ENCODE results near the gene DSTYK.
"Not testable (repeated sequence)": the region's sequence is repeated elsewhere in the genome, so short reads cannot be mapped to it uniquely, and the experiment has no call there.

DSTYK gene

DNA sequence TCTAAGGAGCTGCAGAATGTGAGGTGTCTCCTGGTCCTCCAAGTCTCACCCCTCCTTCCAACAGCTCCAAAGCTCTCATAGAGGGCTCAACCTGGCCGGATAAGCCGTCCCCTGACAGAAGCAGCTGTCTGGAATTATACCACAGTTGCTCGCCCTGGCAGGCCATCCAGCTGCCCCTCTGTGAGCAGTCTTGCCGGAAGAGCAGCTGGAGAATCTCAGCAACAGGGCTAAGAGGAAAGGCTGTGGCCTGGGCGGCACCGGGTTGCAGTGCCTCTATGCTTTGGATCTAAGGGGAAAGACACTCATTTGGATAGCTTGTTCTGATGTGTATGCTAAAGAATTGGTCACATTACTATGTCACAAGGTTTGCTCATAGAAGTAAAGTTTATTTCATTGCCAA, 28.6 kb upstream of the DSTYK start:
- DNase-seq, result peak; percentile 38

DNA sequence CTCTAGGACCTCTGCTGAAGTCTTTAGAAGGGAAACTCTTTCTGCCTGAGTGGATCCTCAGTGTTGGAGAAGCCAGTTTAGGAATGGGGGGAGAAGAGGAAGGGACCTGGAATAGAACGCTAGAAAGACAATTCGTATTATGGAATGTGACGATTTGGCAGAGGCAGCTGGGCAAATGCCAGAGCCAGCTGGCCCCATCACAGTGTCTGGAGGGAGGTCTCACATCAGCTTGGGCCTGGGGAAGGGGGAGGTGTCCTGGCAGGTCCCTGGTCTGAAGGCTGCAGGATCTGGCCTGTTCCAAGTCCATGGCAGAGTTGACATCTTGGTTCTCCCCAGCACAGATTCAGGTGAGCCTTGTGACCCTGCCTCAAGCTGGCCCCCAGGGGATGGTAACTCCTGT, 27.6 kb upstream of the DSTYK start:
- peak; percentile 37 for DNase-seq

DNA sequence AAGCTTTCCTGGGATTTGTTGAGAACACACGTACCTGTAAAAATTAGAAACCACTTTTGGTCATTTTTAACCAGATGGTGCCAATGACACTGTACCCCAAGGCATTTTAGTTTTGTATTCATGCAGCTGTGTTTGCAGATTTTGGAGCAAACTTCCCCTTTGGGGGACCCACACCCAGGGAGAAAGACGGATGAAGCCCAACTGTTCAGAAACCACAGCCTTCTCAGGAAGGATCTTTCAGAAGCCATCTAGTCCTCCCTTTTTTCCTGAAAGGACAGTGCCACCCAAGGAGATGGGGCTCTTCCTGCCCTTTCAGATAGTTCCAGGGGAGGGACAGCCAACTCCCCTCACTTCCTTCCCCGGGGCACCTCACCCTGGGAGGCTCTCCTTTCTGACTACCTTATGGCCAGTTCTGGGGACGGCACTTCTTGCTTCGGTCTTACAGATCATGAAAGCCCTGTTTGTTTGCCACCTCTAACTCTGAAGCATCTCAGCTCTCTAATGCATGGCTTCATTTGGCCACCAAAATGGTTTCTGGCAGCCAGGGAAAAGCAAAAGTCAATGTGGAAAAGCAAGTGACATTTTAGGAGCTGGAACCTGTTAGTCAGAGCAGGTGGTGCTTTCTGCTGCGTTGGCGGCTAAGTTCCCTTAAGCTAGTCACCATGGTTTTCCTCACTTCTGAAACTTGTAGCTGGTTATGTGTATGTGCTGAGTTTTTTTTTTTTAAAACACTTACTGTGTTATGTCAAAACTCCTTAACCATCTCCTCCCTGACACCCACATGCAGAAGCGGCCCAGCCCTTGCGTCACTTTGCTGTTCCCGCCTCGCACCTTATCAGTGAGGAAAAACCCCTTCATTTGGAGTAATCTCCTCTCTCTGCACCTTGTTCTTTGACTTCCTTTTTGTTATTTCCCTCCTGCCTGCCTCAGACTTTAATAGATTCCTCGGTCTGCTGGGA, 26.3 kb upstream of the DSTYK start:
- DNase-seq, result peak; percentile 63

DNA sequence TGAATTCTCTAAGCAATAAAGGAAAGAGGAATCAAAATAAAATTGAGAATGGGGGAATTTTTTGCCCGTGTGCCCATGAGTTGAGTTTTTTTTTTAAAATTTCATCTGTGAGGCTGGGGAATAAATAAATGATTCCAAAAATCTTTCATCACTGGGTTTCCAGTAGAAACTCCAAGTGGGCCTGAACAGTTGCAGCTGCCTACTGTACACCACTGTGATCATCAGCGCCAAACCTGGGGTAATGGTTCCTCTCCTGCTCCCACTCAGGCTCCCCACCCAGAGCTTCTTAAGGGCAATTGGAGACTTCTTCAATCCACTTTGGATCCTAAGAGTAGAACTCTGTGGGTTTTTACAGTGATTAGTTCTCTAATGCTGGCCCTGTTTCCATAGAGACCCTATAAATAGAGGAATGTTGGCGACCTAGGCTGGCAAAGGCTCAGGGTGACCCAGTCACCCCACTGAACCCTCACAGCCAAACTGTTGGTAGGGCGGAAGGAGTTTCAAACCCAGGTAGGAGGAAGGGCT, 25.5 kb upstream of the DSTYK start:
- no peak for DNase-seq

DNA sequence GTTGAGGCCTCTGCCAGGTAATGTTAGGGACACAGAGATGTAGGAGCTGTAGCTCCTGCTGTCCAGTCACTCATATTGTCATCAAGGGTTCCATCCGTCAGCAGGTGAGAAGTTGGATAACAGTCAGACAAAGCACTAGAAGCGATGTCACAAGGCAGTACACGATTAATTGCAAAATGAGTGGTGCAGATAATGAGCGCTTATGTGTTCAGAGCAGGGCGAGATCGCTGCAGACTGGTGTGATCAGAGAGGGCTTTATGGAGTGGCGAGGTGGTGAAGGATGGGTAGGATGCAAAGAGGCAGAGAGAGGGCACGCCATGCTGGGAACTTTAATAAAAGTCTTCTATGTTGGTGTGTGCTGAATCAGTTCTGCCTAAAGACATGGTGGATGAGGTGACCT, 25.0 kb upstream of the DSTYK start:
- no peak for DNase-seq

DNA sequence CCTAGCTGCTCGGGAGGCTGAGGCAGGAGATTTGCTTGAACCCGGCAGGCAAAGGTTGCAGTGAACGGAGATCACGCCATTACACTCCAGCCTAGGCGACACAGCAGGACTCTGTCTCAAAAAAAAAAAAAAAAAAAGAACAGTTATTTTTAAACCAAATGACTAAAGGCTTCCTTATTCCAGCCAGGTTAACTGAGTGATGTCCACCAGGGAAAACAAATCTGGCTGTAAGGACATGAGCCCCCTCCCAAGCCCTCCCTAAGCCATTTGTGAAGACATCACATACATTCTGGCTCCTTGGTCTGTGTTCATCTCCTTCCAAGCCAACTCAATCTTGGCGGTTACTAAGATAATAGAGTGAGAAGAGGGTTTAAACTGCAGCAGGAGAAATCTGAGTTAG, 24.4 kb upstream of the DSTYK start:
- DNase-seq, result no peak

DNA sequence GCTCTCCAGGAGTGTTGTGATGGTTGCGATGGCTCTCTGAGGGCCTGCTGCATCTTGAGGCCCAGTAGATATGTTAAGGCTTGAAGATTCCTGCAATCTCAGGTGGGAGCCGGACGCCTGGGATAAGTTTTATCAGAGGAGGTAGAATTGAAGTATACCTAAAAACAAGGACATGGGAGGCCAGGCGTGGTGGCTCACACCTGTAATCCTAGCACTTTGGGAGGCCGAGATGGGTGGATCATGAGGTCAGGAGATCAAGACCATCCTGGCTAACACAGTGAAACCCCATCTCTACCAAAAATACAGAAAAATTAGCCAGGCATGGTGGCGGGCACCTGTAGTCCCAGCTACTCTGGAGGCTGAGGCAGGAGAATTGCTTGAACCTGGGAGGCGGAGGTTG, 22.5 kb upstream of the DSTYK start:
- not testable (repeated sequence) for DNase-seq

DNA sequence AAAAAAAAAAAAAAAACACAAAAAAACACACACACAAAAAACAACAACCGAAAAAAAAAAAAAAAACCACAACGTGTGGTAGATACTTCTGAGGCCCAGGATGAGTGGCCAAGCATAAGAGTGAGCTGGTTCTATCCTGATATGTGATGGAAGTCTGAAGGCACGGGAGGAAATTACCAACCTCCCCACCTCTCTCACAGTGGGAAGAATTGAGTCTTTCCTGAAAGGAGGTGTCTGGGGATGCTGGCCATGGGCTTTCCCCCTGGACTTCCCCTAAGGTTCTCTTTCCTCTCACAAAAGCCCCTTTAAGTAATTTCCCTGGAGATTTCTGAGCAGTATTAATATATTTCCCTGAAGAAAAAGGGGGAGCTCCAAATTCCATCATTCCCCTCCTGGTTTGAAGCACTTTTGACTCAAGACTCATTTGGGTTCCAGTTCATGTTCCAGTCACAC, 21.5 kb upstream of the DSTYK start:
- no peak for DNase-seq

DNA sequence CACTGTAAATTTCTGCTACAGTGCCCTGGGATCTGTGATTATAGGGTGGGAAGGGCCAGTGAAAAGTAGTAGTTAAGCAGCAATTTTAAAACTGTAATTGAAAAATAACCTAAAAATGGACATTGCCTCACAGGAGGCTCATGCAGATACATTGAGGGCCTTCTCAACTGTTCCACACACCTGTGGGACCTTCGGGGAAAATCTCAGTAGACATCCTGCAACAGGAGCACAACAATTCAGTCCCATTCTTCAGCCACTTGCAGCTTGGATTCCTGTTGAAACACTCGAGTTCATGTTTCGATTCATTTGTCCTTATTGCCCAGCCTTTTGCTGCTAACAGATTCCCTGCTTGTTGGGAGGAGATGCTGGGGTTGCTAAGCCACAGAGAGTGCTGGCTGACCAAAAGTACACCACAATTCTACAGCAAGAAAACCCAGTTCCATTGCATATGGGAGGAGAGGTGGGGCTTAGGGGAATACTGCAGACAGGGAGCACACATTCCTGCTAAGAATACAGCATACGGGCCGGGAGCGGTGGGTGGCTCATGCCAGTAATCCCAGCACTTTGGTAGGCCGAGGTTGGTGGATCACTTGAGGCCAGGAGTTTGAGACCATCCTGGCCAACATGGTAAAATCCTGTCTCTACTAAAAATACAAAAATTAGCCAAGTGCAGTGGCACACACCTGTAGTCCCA, 20.8 kb upstream of the DSTYK start:
- no peak for DNase-seq

DNA sequence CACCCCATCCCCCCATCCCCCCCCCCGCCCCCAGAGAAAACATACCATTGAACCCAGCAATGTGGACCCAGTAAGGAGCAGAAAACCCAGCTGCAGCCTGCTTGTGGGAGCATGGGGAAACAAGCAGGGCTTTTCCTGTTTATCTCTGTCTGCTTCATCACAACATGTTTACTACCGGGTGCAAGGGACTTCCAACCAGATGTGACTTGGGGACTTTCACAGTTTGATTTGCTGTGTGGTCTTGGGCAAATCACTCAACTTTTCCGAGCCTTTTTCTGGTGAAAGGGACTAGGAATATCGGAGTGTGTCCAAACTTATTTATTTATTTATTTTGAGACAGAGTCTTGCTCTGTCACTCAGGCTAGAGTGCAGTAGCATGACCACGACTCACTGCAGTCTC, 19.5 kb upstream of the DSTYK start:
- no peak for DNase-seq

DNA sequence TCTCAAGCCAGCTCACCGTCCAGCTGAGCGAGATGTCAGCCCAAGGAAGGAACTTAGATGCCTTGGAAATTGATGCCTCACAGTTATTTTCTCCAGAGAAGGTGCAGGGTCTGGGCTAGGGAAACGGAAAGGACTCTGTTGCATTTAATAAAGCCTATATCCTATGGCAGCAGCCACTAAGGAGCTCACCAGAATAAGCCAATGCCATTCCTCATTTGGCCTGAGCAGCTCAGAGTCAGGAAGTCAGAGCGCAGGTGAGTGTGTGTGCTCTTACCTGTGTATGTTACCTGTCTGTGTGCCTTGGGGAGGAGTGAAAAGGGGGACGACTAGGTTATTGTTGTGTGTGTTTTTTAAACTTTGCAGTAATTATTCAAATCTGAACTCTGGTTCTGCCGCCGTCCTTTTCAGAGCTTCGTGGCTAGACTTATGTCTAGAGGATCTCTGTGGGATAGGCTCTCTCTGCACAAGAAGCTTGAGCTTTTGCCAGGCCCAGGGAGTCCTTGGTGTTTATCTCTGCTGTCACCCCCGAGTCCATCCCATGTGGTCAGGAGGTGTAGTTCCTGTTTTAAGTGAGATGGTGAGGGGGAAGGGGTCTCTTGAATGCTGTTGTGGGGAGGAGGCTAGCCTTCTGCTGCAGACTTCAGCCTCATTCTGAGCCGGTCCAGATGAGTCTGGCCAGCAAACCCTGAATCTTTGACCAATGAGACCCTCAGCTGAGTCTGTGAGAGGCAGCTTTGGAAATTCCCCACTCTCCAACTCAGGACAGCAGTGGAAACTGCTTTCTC, 18.6 kb upstream of the DSTYK start:
- DNase-seq, result no peak

DNA sequence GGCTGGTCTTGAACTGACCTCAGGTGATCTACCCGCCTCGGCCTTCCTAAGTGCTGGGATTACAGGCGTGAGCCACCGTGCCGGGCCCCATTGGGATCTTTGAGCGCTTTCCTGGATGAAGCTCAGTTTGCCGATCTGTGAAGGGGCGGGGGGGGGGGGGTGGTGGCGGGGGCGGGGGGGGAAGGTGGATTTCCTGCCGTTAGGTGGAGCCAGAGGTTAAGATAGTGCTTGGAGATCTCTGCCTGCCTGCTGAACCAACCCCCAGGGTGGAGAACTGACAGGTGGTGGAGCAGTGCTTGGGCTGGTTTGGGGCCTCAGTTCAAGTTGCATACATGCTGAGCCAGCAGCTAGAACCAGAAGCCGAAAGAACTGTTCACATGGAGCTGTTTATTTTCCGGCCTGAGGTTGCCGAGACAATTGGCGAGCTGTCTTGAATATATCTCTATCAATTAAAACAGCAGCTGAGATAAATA, 17.9 kb upstream of the DSTYK start:
- peak; percentile 81 for DNase-seq

DNA sequence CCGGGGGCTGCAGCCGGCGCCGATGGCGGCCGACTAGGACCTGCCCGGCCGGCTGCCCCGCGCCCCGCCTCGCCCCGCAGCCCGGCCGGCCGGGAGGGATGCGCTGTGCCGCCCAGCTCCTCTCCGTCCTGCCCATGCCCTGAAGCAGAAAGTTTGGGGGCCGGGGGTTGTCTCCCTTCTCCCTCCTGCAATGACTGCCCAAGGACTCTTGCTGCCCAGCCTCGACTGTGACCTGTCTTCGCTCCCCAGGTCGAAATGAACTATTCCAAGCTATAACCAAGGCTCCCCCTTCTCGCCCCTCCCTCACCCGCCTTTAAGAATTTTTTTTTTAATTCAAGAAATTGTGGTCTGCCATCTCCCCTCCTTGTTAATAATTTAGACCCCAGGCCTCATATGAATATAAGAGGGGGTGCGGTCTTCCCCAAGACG, 16.6 kb upstream of the DSTYK start:
- DNase-seq, result no peak

DNA sequence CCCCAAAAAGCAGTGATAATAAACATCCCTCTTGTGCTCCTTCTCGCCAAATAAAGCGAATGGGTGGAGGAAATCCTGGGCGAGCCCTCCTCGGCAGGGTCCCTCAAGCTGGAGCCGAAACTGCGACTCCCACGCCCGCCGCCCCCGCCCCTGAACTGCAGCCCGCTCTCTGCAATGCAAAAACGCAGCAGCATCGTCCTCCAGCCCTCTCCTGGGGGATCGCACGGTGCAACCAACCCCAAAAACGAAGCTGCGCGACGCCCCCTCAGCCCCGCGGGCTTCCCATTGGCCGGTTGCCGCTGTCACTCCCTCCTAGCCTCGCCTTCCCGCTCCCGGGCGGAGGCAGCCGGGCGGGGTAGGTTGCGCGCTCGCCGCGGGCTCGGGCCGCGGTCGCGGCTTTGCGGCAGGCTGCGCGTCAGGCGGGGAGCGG, 16.1 kb upstream of the DSTYK start, which contains the start of gene TMCC2:
TMCC2 (plus strand) TSS at position 363 of the 430 bp plus-strand sequence. CDS start 619 bp downstream, outside the sequence.
- peak; percentile 88 for DNase-seq

DNA sequence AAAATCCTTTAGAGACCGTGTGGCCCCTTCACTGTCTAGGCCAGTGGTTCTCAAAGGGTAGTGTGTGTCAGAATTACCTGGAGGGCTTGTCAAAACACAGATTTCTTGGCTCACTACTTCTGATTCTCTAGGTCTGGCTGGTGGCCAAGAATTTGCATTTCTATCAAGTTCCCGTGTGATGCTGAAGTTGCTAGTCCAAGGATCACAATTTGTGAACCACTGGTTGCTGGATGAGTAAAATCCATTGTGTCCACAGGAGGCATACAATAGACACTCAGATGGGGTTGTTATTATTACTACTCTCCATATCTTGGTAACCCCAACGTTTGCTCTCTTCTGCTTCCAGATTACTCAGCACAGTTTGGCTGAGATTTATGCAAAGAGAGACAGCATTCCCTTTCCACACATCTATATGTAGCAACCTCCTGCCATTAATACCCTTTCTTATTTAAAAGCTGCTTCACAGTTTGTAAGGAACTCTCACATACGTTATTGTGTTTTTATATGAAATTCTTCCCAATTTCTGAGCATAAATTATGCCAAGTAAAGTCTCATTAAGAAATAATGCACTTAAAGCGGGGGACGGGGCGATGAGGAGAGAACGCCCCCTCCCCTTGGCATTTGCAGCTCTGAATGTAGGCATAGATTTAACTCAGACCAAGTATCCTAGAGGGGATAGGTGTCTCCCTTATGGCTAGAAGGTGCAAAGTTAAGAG, 15.5 kb upstream of the DSTYK start:
- no peak for DNase-seq

DNA sequence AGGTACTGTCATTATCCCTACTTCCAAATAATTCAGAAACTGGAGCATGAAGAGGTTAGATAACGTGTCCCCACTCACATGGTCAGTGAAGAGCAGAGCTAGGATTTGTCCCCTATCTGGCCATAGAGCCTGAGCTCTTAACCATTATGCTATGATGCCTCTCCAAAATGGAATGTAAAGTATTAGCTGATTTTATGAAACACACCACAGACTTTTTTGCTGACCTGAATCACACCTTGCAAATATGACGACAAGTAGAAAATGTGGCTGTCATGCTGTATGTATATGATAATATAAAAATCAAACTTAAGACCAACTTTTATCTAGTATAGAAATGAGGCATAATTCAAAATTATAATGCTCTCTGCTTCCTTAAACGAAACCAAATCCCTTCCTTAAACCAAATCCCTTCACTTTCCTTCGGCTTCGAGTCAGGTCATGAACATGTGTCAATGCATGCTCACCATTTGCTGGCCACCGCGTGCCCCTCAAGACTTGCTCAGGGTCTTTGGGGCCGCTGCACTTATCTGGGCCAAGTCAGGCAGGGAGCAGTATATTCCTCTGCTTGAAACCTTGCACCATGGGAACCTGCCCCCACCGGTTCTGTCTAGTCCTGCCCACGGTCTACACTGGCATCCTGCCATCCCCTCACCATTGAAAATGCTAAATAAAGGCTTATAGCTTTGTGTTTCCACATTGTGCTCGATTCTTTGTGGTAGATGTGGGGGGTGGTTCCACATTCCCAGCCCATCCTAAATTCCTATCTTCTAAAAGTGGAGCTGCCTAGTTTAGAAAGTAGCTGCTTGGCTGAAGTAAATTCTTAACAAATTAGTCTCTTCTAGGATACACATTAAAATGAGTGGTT, 14.6 kb upstream of the DSTYK start:
- DNase-seq, result no peak

DNA sequence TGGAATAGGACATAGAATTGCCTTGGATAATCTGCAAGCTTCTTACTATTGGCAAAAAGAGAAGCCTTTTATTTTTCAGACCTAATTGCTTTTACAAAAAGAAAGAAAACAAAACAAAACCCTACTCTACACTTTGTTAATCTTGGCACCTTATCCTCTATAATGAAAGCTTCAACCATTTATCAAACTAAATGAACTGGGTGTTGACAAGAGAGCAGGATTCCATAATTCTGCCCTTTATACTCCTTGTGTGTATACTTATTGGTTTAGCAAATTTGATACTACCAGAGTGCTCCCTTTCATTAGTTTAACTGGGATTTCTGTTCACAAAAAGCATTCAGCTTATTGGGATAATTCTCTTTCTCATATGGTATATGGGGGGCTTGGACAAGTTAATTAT, 13.2 kb upstream of the DSTYK start:
- DNase-seq, result no peak

DNA sequence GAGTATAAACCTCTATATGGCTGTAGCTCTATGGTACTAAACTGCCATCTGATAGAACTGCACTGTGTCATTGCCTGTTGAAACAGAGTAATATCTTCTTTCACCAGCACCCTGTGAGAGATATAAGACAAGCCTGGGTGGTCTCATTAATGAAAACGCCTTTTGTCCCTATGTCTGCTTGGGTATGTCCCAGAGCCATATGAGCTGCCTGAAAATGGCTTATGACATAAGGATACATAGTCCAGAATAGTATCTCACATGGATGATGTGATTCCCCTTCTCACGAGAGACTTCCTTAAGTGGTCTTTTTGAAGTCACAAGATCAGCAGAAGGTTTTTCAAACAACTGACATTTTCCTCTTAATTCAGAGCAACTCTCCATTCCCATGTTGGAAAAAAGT, 8.9 kb upstream of the DSTYK start:
- DNase-seq, result no peak

DNA sequence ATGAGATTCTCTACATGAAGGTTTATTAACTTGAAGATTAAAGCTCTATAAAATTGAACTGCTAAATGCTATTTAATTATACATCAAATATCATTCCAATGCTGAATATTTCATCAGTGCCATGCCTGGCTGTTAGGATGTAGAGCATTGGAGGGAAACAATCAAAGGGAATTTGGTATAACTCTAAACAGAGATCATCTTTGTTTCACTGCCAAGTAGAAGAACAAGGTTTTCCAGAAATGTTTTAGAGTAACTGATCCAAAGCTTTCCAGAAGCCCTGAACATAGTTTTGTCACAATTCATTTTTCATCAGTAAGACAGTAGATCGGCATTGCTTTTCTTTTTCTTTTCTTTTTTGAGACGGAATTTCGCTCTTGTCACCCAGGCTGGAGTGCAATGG, 5.9 kb upstream of the DSTYK start:
- no peak for DNase-seq

DNA sequence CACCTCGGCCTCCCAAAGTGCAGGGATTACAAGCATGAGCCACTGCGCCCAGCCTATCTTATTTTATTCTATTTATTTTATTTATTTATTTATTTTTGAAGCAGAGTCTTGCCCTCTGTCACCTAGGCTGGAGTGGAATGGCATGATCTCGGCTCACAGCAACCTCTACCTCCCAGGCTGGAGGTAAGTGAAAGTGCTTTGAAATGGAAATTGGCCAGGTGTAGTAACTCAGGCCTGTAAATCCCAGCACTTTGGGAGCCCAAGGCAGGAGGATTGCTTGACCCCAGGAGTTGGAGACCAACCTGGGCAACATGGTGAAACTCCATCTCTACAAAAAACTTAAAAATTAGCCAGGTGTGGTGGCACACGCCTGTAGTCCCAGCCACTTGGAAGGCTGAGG, 5.1 kb upstream of the DSTYK start:
- no peak for DNase-seq

DNA sequence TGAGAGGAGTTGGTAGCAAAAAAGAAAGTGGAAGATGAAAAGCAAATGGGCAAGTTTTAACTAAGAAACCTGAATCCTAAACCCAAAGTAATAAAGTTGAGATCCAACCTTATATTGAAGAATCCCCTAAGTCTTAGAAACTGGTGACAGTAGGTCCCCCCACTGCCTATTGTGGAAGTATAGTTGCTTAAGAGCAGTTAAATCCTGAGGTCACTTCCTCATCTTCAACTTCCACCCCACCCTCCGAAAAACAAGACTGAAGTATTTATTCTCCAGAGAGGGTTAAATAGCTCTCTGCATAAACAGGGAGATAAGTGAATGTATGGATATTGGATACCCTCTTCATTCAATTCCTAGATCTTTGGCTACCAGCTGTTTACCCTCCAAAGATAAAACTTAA, 3.3 kb upstream of the DSTYK start:
- no peak for DNase-seq

All from activated effector memory CD4-positive, alpha-beta T cell treated with anti-CD3 and anti-CD28 coated beads, Interleukin-2, amount 50 U/mL, for 16 hours (primary cell).